ENCODE measurements around the gene FBXO11.
A peak's percentile ranks its signal among the peaks of the same experiment; 100 is the strongest.

FBXO11 gene

DNA sequence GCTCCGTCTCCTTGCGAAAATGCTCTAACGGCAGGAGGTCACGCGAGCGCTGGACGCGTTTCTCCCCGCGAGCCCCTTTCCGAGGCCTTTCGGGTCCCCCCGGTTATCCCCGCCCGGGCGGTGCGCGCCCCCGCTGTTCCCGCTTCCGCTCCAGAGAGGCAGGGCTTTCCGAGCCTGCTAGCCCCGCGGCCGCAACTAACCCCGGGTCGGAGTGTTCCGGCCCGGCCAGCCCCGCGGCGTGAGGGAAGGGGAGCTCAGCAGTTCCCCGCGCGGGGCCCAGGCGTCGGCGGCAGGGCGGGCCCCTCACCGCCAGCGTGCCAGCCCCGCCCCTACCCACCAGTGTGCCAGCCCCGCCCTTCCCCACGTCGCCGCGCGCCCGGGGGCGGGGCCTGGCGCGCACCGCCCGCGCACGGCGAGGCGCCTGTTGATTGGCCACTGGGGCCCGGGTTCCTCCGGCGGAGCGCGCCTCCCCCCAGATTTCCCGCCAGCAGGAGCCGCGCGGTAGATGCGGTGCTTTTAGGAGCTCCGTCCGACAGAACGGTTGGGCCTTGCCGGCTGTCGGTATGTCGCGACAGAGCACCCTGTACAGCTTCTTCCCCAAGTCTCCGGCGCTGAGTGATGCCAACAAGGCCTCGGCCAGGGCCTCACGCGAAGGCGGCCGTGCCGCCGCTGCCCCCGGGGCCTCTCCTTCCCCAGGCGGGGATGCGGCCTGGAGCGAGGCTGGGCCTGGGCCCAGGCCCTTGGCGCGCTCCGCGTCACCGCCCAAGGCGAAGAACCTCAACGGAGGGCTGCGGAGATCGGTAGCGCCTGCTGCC lies 123.4 kb downstream of the FBXO11 start, which contains the start of gene MSH6 (continued):
- TF ChIP-seq, protein P1, sequence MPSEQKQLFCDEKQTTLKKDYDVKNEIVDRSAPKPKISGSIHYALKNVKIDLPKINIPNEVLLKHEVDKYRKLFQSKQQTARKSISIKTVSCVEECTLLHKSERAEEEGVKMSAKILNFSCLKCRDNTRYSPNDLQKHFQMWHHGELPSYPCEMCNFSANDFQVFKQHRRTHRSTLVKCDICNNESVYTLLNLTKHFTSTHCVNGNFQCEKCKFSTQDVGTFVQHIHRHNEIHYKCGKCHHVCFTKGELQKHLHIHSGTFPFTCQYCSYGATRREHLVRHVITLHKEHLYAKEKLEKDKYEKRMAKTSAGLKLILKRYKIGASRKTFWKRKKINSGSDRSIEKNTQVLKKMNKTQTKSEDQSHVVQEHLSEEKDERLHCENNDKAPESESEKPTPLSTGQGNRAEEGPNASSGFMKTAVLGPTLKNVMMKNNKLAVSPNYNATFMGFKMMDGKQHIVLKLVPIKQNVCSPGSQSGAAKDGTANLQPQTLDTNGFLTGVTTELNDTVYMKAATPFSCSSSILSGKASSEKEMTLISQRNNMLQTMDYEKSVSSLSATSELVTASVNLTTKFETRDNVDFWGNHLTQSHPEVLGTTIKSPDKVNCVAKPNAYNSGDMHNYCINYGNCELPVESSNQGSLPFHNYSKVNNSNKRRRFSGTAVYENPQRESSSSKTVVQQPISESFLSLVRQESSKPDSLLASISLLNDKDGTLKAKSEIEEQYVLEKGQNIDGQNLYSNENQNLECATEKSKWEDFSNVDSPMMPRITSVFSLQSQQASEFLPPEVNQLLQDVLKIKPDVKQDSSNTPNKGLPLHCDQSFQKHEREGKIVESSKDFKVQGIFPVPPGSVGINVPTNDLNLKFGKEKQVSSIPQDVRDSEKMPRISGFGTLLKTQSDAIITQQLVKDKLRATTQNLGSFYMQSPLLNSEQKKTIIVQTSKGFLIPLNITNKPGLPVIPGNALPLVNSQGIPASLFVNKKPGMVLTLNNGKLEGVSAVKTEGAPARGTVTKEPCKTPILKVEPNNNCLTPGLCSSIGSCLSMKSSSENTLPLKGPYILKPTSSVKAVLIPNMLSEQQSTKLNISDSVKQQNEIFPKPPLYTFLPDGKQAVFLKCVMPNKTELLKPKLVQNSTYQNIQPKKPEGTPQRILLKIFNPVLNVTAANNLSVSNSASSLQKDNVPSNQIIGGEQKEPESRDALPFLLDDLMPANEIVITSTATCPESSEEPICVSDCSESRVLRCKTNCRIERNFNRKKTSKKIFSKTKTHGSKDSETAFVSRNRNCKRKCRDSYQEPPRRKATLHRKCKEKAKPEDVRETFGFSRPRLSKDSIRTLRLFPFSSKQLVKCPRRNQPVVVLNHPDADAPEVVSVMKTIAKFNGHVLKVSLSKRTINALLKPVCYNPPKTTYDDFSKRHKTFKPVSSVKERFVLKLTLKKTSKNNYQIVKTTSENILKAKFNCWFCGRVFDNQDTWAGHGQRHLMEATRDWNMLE (tag by site-specific recombination; conservative IDR thresholded peaks at IDR 0.05; ENCODE audit: low read depth) = no peak
- TF ChIP-seq, protein P2, sequence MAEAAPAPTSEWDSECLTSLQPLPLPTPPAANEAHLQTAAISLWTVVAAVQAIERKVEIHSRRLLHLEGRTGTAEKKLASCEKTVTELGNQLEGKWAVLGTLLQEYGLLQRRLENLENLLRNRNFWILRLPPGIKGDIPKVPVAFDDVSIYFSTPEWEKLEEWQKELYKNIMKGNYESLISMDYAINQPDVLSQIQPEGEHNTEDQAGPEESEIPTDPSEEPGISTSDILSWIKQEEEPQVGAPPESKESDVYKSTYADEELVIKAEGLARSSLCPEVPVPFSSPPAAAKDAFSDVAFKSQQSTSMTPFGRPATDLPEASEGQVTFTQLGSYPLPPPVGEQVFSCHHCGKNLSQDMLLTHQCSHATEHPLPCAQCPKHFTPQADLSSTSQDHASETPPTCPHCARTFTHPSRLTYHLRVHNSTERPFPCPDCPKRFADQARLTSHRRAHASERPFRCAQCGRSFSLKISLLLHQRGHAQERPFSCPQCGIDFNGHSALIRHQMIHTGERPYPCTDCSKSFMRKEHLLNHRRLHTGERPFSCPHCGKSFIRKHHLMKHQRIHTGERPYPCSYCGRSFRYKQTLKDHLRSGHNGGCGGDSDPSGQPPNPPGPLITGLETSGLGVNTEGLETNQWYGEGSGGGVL (tag by site-specific recombination; IDR thresholded peaks at IDR 0.05) = no peak
- TF ChIP-seq, protein P3, sequence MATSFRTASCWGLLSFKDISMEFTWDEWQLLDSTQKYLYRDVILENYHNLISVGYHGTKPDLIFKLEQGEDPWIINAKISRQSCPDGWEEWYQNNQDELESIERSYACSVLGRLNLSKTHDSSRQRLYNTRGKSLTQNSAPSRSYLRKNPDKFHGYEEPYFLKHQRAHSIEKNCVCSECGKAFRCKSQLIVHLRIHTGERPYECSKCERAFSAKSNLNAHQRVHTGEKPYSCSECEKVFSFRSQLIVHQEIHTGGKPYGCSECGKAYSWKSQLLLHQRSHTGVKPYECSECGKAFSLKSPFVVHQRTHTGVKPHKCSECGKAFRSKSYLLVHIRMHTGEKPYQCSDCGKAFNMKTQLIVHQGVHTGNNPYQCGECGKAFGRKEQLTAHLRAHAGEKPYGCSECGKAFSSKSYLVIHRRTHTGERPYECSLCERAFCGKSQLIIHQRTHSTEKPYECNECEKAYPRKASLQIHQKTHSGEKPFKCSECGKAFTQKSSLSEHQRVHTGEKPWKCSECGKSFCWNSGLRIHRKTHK (tag by site-specific recombination; IDR thresholded peaks at IDR 0.05) = no peak
- TF ChIP-seq, protein P4, sequence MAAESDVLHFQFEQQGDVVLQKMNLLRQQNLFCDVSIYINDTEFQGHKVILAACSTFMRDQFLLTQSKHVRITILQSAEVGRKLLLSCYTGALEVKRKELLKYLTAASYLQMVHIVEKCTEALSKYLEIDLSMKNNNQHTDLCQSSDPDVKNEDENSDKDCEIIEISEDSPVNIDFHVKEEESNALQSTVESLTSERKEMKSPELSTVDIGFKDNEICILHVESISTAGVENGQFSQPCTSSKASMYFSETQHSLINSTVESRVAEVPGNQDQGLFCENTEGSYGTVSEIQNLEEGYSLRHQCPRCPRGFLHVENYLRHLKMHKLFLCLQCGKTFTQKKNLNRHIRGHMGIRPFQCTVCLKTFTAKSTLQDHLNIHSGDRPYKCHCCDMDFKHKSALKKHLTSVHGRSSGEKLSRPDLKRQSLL (tag by site-specific recombination; IDR thresholded peaks at IDR 0.05) = no peak
- TF ChIP-seq ZSCAN30 (tag by site-specific recombination; IDR thresholded peaks at IDR 0.05) (peak; percentile 64), KLF1 (tag by site-specific recombination; IDR thresholded peaks at IDR 0.05) (0 out of 2 replicates have a peak, but pooled peaks have one; percentile 21), ZNF274 (IDR thresholded peaks at IDR 0.05; ENCODE audit: low read length) (no peak), ZNF274 (tag by site-specific recombination; IDR thresholded peaks at IDR 0.05; ENCODE audit: borderline replicate concordance) (no peak), ZBTB48 (tag by site-specific recombination; IDR thresholded peaks at IDR 0.05) (no peak), GLIS1 (tag by site-specific recombination; IDR thresholded peaks at IDR 0.05) (no peak; the same call in 1 of the 2 replicates), ZNF155 (tag by site-specific recombination; IDR thresholded peaks at IDR 0.05) (no peak), ZNF843 (tag by site-specific recombination; IDR thresholded peaks at IDR 0.05) (no peak), ZBTB17 (tag by site-specific recombination; IDR thresholded peaks at IDR 0.05) (peak; percentile 25; the same call in 1 of the 2 replicates), ZNF248 (tag by site-specific recombination; IDR thresholded peaks at IDR 0.05) (no peak), ZNF768 (tag by site-specific recombination; IDR thresholded peaks at IDR 0.05) (no peak)
- TF ChIP-seq, protein P5, sequence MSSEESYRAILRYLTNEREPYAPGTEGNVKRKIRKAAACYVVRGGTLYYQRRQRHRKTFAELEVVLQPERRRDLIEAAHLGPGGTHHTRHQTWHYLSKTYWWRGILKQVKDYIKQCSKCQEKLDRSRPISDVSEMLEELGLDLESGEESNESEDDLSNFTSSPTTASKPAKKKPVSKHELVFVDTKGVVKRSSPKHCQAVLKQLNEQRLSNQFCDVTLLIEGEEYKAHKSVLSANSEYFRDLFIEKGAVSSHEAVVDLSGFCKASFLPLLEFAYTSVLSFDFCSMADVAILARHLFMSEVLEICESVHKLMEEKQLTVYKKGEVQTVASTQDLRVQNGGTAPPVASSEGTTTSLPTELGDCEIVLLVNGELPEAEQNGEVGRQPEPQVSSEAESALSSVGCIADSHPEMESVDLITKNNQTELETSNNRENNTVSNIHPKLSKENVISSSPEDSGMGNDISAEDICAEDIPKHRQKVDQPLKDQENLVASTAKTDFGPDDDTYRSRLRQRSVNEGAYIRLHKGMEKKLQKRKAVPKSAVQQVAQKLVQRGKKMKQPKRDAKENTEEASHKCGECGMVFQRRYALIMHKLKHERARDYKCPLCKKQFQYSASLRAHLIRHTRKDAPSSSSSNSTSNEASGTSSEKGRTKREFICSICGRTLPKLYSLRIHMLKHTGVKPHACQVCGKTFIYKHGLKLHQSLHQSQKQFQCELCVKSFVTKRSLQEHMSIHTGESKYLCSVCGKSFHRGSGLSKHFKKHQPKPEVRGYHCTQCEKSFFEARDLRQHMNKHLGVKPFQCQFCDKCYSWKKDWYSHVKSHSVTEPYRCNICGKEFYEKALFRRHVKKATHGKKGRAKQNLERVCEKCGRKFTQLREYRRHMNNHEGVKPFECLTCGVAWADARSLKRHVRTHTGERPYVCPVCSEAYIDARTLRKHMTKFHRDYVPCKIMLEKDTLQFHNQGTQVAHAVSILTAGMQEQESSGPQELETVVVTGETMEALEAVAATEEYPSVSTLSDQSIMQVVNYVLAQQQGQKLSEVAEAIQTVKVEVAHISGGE (tag by site-specific recombination; conservative IDR thresholded peaks at IDR 0.05; ENCODE audit: low read depth) = peak; percentile 68
- TF ChIP-seq, protein P6, sequence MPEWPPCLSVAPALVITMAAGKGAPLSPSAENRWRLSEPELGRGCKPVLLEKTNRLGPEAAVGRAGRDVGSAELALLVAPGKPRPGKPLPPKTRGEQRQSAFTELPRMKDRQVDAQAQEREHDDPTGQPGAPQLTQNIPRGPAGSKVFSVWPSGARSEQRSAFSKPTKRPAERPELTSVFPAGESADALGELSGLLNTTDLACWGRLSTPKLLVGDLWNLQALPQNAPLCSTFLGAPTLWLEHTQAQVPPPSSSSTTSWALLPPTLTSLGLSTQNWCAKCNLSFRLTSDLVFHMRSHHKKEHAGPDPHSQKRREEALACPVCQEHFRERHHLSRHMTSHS (tag by site-specific recombination; IDR thresholded peaks at IDR 0.05) = no peak
- TF ChIP-seq, protein P7, sequence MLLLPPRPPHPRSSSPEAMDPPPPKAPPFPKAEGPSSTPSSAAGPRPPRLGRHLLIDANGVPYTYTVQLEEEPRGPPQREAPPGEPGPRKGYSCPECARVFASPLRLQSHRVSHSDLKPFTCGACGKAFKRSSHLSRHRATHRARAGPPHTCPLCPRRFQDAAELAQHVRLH (tag by site-specific recombination; IDR thresholded peaks at IDR 0.05) = no peak
- TF ChIP-seq, protein P8, sequence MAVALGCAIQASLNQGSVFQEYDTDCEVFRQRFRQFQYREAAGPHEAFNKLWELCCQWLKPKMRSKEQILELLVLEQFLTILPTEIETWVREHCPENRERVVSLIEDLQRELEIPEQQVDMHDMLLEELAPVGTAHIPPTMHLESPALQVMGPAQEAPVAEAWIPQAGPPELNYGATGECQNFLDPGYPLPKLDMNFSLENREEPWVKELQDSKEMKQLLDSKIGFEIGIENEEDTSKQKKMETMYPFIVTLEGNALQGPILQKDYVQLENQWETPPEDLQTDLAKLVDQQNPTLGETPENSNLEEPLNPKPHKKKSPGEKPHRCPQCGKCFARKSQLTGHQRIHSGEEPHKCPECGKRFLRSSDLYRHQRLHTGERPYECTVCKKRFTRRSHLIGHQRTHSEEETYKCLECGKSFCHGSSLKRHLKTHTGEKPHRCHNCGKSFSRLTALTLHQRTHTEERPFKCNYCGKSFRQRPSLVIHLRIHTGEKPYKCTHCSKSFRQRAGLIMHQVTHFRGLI (tag by site-specific recombination; IDR thresholded peaks at IDR 0.05) = peak; percentile 40; the same call in 1 of the 2 replicates
